Retina (tissue), 1 donor: ENCODE measurements around the gene IFT81.

Source experiments
- DNase-seq: peaks from one replicate; pipeline ENCODE4 v3.0.0-alpha.2; 2016

IFT81 gene

DNA sequence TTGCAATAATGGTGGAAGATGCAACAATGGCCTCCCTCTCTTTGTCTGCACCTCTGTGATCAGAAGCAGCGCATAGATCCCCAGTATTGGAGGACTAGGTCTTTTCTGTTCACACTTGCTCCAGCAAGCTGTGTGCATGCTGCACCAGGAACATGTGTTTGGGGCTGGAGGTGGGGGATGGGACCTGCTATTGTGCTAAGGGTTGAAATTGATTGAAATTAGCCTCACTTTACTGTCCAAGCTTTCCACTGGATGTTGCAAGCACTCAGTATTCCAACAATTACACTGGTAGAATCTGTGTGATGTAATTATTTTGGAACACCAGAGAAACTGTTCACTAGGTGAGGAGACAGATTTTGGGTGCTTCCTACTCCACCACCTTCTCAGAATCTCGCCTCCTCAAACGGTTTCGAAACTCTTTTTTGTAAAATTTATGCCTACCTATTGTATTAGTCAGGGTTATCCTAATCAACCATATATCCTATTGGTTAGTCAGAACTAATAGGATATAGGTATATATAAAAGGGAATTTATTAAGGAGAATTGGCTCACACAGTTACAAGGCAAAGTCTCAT is 35.6 kb downstream of the IFT81 start:
- DNase-seq, result no peak

- DNase-seq, result no peak
These were observed 41.5 kb downstream of the IFT81 start for GRCh38 chr12:110165540-110166159.

GRCh38 chr12:110168732-110169455 is 44.7 kb downstream of the IFT81 start:
- DNase-seq, result no peak

DNA sequence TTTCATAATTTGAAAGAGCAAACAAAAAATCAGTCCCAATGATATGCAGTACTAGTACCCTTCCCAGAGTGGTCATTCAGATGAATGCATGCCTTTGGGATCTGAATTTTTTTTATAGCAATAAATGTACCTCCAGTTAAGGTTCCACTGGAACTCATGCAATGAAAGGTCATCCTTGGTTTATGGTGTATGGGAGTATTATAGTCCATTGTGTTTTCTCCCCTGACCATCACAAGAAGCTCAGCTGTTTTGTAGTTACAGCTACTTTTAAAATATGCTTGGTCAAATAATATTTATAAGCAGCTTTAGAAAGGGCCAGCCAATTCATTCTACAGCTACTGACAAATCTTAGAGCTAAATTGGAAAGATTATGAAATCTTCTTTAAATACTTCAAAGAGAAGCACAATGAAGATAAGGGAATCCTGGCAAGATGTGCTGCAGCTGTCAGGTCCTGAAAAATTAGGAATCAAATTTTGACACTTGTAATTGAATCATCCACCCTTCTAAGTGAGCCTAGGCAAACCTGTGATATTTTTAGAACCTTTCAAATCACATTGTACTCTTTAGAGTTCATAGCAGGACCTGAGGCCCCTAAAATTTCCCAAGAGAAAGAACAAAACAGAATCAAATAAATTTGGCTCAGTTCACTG is 46.5 kb downstream of the IFT81 start:
- DNase-seq, result no peak

- no peak for DNase-seq
These were observed 47.0 kb downstream of the IFT81 start for GRCh38 chr12:110171186-110171538.

DNA sequence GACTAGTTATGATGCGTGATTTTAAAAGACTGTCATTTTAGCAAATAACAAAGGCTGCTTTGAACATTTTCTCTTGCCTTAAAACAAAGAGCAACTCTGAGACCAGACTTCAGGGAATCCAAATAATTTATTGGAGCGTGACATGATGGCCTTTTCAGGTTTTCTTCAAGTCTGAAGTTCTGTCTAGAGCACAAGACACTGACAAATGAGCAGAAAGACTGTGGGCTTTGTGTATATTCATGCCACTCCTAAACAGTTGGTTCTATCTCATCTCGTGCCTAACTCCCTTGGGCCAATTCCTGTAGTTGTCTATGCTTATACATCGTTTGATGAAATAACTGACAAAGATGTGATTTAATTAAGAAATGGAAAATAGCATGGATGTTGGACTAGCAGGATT is 47.5 kb downstream of the IFT81 start:
- DNase-seq, result no peak

- no peak for DNase-seq
These were observed 50.3 kb downstream of the IFT81 start for GRCh38 chr12:110174373-110174996.

GRCh38 chr12:110175201-110175600 is 51.0 kb downstream of the IFT81 start:
- no peak for DNase-seq

- DNase-seq, result no peak
These were observed 52.6 kb downstream of the IFT81 start for GRCh38 chr12:110176745-110177144.

DNA sequence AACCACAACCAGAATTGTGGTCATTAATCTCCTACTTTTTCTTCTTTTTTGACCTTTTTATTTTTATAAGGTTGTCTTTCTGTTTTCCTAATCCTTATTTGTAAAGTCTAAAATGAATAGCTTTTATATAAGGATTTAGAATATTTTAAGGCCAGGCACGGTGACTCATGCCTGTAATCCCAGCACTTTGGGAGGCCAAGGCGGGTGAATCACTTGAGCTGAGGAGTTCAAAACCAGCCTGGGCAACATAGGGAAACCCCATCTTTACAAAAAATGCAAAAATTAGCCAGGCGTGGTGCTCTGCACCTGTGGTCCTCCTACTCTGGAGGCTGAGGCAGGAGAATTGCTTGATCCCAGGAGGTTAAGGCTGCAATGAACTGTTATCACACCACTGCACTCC is 55.1 kb downstream of the IFT81 start:
- no peak for DNase-seq

- DNase-seq, result no peak
These were observed 56.4 kb downstream of the IFT81 start for GRCh38 chr12:110180591-110181005.

DNA sequence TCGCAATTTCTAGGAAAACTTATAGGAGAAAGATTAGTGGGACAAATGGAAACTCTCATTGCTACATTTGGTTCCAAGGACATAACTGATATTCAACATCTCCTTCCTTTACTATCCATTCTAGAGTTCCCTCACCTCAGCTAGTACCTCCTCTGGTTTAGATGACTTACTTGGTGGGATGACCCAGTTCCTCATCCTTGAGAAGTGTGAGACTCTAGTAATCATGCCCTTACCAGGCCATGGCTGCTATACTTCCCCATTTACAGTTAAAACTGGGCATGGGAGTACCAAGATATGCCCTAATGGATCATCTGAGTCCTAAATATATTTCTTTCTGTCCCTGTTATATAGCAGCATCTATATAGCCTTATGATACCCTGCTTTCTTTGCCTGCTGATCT is 58.1 kb downstream of the IFT81 start:
- DNase-seq, result no peak

DNA sequence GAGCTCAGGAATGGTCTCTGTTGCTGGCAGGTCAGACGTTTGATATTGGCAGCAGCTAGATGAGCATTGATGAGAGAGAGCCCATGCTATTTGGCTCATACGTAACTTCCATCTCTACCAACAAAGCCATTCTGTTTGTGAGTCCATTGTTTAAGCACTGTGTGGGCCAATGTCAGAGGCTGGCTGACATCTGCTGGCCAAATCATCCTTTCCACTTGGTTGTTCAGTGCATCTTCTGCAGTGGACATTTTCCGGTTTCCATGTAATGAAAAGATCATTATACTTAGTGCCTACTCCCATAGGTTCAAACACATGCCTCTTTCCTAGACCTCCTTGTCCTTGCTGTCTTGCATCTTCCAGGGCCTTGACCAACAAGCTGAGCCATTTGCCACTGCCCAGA is 59.2 kb downstream of the IFT81 start:
- no peak for DNase-seq

- no peak for DNase-seq
These were observed 61.5 kb downstream of the IFT81 start for GRCh38 chr12:110185626-110186025.

DNA sequence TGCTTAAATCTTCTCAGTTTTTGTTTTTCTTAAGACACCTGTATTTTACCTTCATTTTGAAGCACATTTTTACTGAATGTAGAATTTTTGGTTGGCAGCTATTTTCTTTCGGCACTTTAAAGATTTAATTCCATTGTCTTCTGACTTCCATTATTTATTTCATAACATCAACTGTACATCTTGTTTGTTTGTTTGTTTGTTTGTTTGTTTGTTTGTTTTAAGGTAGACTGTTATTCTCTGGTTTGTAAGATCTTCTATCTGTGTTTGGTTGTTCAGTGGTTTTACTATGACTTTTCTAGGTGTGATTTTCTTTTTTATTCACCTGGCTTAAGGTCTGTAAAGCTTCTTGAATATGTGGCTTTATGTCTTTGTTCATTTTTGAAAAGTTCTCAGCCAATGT is 61.9 kb downstream of the IFT81 start:
- no peak for DNase-seq

GRCh38 chr12:110193196-110193595 is 69.0 kb downstream of the IFT81 start:
- no peak for DNase-seq

- no peak for DNase-seq
These were observed 72.8 kb downstream of the IFT81 start for GRCh38 chr12:110197003-110197402.

- no peak for DNase-seq
These were observed 74.2 kb downstream of the IFT81 start for GRCh38 chr12:110198386-110198785.

DNA sequence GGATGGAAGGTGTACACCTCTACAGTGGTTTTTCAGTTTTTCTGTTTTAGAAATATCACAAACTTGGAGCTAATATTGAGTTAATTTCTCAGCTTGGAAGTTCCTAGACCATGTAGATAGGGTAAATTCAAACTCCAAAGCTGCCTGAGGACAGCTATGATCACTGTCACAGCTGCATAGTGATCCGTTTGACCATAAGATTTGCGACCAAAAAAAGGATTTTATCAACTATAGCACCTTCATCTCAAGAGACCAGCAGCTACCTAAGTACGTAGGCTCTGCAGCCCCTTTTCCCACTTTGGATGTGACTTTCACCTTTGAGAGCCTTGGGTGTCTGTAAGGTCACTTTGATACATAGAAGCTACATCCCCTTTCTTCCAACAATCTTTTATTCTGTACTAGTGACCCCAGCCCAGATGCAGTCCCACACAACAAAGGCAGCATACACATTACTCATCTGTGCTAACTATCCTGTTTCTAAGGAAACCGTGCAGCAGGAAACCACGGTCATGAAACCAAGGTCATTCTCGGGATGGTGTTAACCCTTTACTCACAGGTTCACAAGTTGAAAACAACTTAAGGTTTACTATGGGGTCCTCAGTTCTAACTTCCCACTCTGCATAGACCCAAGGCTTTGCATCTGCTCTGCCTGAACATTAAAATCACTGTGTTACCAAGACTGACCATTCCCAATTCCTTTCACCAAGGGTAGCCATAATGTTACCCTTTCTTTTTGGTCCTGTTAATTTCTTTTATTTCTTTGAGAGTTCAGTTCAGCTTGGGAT is 75.4 kb downstream of the IFT81 start:
- peak; percentile 30 for DNase-seq

DNA sequence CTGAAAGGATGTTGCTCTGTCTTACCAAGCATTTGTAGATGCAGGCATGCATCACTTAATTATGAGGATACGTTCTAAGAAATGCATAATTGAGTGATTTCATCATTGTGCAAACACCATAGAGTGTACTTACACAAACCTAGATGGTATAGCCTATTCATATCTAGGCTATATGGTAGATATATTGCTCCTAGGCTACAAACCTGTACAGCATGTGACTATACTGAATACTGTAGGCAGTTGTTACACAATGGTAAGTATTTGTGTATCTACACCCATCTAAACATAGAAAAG is 75.9 kb downstream of the IFT81 start:
- DNase-seq, result no peak

DNA sequence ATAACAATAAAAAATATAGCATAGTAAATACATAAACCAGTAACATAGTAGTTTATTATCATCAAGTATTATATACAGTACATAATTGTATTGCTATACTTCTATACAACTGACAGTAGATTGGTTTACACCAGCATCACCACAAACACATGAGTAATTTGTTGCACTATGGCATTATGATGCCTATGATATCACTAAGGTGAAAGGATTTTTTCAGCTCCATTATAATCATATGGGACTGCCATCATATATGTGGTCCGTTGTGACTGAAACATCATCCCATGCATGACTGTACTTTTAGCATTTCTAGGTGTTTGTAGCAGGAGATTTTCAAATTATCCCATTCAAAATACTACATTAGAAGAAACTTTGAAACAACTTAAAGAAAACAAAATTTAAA is 77.8 kb downstream of the IFT81 start:
- DNase-seq, result no peak

DNA sequence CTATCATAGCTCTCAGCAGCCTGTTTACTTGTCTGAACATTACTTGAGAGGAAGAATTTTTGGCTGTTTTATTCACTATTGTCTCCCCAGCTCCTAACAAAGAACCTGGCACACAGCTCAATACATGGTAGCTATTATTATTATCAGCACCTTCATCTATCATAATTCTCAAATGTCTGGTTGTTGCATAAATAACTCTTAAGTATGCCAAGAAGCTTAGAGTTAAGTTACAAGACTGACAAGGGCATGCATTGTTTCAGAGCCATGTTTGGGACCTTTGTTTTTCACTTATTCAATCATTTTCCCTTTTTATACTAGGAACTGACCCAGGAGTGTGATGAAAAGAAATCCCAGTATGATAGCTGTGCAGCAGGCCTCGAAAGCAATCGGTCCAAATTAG is 79.4 kb downstream of the IFT81 start:
- DNase-seq, result no peak

GRCh38 chr12:110205931-110206330 is 81.8 kb downstream of the IFT81 start:
- DNase-seq, result no peak
